K562 (cell line): Measurements from ENCODE around the gene DKC1. TPM values are rescaled to one million over a fixed set of nuclear protein-coding genes. Genes with fewer than 3 reads are reported as not detected.
"Not testable (repeated sequence)": the region's sequence is repeated elsewhere in the genome, so short reads cannot be mapped to it uniquely, and the experiment has no call there.

Experiments
- NR4A1 ChIP-seq, 2 experiments: fragments of 250-450 bp in 1 of 2; fragments of 450-650 bp in 1 of 2; sonication (Bioruptor Pico) in 1 of 2; IDR thresholded peaks; 2 replicates each; pipeline versions ENCODE4 v1.4.0 to v1.6.1; 2016 to 2020; ENCODE audit warnings: mild to moderate bottlenecking in 2 of 2, missing compliant biosample characterization in 1 of 2, missing genetic modification characterization in 1 of 2, moderate library complexity in 1 of 2
- RBFOX2 ChIP-seq: fragments of 200-400 bp; formaldehyde crosslinking; IDR thresholded peaks from 2 replicates; pipeline ENCODE4 v1.6.1; 2017; ENCODE audit warnings: low read depth, mild to moderate bottlenecking, low read length, moderate library complexity
- ZNF384 ChIP-seq: IDR thresholded peaks from 2 replicates; pipeline ENCODE4 v1.6.1; 2012; ENCODE audit warnings: low read depth, low read length, improper control_type of control experiment
- ZNF589 ChIP-seq: fragments of 200-800 bp; sonication (Bioruptor generic); IDR thresholded peaks from 2 replicates; pipeline ENCODE4 v1.6.1; 2016; ENCODE audit warnings: low read depth, missing genetic modification characterization, missing compliant biosample characterization
- polyA plus RNA-seq, 8 experiments: library from polyadenylated mRNA; depleted of rRNA in 4 of 8; stranded (reverse) in 5 of 8; unstranded in 3 of 8; fragments of >200 nt; fragmentation: Nextera tagmentation in 2 of 8; fragmentation: Illumina TruSeq in 1 of 8; extraction: Ambion mirVana in 2 of 8; extraction: Trizol in 1 of 8; gene quantifications; 2 replicates each; pipeline versions ENCODE4 v1.2.1 to v1.2.3, GENCODE V29; 2011 to 2014; ENCODE audit warnings: inconsistent platforms in 1 of 8, missing spikeins in 1 of 8
- total RNA-seq, 7 experiments: library from RNA; depleted of rRNA in 6 of 7; stranded (reverse); fragments of >200 nt in 6 of 7; fragmentation: Illumina TruSeq in 2 of 7; extraction: Trizol in 2 of 7; gene quantifications; 2 replicates each; pipeline versions ENCODE4 v1.2.1 to v1.2.3, GENCODE V29; 2011 to 2021; ENCODE audit warnings: low replicate concordance in 1 of 7
- TF ChIP-seq, protein P1 (sequence below): fragments of 200-800 bp; sonication (Bioruptor generic); IDR thresholded peaks from 2 replicates; pipeline ENCODE4 v1.6.1; 2016; ENCODE audit warnings: missing genetic modification characterization, missing compliant biosample characterization
- TF ChIP-seq, protein P2 (sequence below), 2 experiments: fragments of 450-650 bp; IDR thresholded peaks; 2 replicates each; pipeline ENCODE4 v1.6.1; 2016

The DKC1 gene
- total and polyA plus RNA-seq, 9 of the 15 experiments (the other 6 are each of a cell fraction or from before 2014, with no cell fraction given): 205 to 313 (median 219) TPM

DNA sequence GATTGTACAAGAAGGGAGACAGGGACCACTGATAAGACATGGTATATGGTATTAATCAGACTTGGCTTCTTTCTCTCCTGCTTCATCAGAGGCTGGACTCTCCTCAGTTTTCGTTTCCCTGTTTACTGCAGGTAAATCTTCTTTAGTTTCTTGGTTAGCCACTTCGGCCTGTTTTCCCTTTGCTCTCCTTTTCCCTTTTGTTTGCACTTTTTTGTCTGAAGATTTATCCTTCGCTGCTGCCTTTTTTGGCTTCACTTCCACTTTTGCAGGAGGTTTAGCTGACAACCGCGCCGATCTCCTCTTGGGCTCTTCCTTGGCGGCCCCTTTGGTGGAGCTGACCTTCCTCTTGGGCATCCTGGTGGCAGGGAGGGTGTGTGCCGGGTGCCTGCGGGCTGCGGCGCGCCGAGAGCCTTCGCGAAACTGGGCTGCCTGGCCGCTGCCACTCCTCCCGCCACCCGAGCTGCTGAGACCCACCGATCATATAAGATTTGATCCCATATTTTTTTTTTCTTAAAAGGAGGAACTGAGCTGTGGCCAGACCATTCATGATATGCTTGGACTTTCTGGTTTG lies 54.5 kb downstream of the DKC1 start (continued):
- TF ChIP-seq, protein P1, sequence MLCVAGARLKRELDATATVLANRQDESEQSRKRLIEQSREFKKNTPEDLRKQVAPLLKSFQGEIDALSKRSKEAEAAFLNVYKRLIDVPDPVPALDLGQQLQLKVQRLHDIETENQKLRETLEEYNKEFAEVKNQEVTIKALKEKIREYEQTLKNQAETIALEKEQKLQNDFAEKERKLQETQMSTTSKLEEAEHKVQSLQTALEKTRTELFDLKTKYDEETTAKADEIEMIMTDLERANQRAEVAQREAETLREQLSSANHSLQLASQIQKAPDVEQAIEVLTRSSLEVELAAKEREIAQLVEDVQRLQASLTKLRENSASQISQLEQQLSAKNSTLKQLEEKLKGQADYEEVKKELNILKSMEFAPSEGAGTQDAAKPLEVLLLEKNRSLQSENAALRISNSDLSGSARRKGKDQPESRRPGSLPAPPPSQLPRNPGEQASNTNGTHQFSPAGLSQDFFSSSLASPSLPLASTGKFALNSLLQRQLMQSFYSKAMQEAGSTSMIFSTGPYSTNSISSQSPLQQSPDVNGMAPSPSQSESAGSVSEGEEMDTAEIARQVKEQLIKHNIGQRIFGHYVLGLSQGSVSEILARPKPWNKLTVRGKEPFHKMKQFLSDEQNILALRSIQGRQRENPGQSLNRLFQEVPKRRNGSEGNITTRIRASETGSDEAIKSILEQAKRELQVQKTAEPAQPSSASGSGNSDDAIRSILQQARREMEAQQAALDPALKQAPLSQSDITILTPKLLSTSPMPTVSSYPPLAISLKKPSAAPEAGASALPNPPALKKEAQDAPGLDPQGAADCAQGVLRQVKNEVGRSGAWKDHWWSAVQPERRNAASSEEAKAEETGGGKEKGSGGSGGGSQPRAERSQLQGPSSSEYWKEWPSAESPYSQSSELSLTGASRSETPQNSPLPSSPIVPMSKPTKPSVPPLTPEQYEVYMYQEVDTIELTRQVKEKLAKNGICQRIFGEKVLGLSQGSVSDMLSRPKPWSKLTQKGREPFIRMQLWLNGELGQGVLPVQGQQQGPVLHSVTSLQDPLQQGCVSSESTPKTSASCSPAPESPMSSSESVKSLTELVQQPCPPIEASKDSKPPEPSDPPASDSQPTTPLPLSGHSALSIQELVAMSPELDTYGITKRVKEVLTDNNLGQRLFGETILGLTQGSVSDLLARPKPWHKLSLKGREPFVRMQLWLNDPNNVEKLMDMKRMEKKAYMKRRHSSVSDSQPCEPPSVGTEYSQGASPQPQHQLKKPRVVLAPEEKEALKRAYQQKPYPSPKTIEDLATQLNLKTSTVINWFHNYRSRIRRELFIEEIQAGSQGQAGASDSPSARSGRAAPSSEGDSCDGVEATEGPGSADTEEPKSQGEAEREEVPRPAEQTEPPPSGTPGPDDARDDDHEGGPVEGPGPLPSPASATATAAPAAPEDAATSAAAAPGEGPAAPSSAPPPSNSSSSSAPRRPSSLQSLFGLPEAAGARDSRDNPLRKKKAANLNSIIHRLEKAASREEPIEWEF: peak; percentile 35; the same call in 1 of the 2 replicates
- peak; percentile 60 for TF ChIP-seq RBFOX2
- 0 out of 2 replicates have a peak, but pooled peaks have one; percentile 3 for TF ChIP-seq ZNF589
- TF ChIP-seq NR4A1 (CRISPR knock-in tag; IDR thresholded peaks at IDR 0.05): not testable (repeated sequence)
- TF ChIP-seq NR4A1 (tag; IDR thresholded peaks at IDR 0.05): 0 out of 2 replicates have a peak, but pooled peaks have one; percentile 21
- TF ChIP-seq ZNF384: 0 out of 2 replicates have a peak, but pooled peaks have one; percentile 12
- TF ChIP-seq, protein P2, sequence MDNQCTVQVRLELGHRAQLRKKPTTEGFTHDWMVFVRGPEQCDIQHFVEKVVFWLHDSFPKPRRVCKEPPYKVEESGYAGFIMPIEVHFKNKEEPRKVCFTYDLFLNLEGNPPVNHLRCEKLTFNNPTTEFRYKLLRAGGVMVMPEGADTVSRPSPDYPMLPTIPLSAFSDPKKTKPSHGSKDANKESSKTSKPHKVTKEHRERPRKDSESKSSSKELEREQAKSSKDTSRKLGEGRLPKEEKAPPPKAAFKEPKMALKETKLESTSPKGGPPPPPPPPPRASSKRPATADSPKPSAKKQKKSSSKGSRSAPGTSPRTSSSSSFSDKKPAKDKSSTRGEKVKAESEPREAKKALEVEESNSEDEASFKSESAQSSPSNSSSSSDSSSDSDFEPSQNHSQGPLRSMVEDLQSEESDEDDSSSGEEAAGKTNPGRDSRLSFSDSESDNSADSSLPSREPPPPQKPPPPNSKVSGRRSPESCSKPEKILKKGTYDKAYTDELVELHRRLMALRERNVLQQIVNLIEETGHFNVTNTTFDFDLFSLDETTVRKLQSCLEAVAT (IDR thresholded peaks at IDR 0.05): peak; percentile 75 to 88; a peak in 3 of 4 replicates
